Activated B cell treated with CpG ODN at 0.5 μM for 24 hours (primary cell): Measurements from ENCODE around the gene PLEKHO2. TPM values are rescaled to one million over a fixed set of nuclear protein-coding genes. Genes with fewer than 3 reads are reported as not detected.

Experiments
- ATAC-seq: fragments of 200-7000 bp; cut with Tn5 transposase; one replicate; pipeline ENCODE4 v1.10.0; 2021; ENCODE audit warnings: low read depth, mild to moderate bottlenecking, moderate library complexity
- CTCF ChIA-PET: fragments of 350-600 bp; sonication (Branson Sonifier 250); formaldehyde crosslinking; loops from one replicate; lab custom pipeline; 2021; ENCODE audit warnings: antibody characterized with exemption; lab: Charles Lee
- POLR2A ChIA-PET: fragments of 350-600 bp; sonication (Branson Sonifier 250); formaldehyde crosslinking; loops from one replicate; lab custom pipeline; 2021; ENCODE audit warnings: antibody characterized with exemption; lab: Charles Lee
- DNase-seq: peaks from one replicate; pipeline ENCODE4 v3.0.0; 2022
- H3K27ac Mint-ChIP-seq: one replicate; pipeline ENCODE4 v1.8.0; 2020; ENCODE audit warnings: mixed read lengths
- H3K27me3 Mint-ChIP-seq: one replicate; pipeline ENCODE4 v1.8.0; 2021; ENCODE audit warnings: mixed read lengths
- H3K36me3 Mint-ChIP-seq: one replicate; pipeline ENCODE4 v1.8.0; 2021; ENCODE audit warnings: low read depth, mixed read lengths
- H3K4me1 Mint-ChIP-seq: one replicate; pipeline ENCODE4 v1.8.0; 2021; ENCODE audit warnings: mixed read lengths
- H3K4me3 Mint-ChIP-seq: one replicate; pipeline ENCODE4 v1.8.0; 2020; ENCODE audit warnings: mild to moderate bottlenecking, mixed read lengths
- H3K9me3 Mint-ChIP-seq: one replicate; pipeline ENCODE4 v1.8.0; 2020; ENCODE audit warnings: mixed read lengths
- intact Hi-C: fragments of 100-400 bp; cut with micrococcal nuclease; formaldehyde crosslinking; loops from one replicate; pipeline ENCODE4 v1.15.1; 2024
- total RNA-seq: library from RNA; stranded (reverse); gene quantifications from 2 replicates; pipeline ENCODE4 v1.2.3, GENCODE V29; 2022
- TF ChIP-seq, protein P1 (sequence below): fragments of 200-600 bp; IDR thresholded peaks from one replicate; pipeline ENCODE4 v1.8.0; 2022; ENCODE audit warnings: antibody characterized with exemption, mild to moderate bottlenecking

The PLEKHO2 gene
- total RNA-seq, 1 donor from 2014 or later: 38.1 TPM

DNA sequence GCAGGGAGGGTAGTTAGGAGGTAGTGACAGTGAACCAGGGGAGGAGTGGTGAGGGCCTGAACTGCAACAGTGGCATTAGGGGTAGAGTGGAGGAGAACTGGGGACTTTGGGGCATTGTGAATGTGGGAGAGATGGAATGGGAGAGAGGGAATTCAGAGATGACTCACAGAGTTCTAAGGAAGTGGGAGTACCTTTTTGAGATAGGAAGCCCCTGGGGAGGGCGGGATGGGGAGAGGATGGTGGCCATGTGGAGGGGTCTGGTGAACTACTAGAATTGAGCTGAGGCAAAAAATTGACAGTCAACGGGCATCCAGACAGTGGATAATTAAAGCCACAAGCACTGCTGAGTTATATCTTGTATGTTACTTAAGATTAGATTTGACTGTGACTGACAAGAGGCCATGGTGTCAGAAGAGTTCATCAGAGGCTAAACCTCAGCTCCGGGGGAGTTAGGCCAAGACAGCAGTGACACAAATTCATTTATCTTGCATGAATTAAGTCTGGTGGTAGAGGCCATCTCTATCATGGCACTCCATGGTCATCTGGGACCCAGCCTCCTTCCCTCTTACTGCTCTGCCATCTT, 34.0 kb downstream of the PLEKHO2 start:
- ATAC-seq (no peak), DNase-seq (no peak)
- H3K27me3 Mint-ChIP-seq: no peaks in the 10 kb centered on the region
- intact Hi-C loops: no loop called here
- no peak overlapping the region for H3K27ac Mint-ChIP-seq
- ChIA-PET CTCF (interaction anchor here (0.9 kb wide), 1 partner anchor 66 kb away, joined by 3 read pairs; no protein-coding TSS in a partner anchor), POLR2A (interaction anchor here (0.8 kb wide), 1 partner anchor 8 kb away, joined by 3 read pairs; no protein-coding TSS in a partner anchor)
- H3K36me3 Mint-ChIP-seq: peaks cover 2% of the 10 kb centered on the region
- H3K4me1 Mint-ChIP-seq: peaks cover 5% of the 10 kb centered on the region
- TF ChIP-seq, protein P1, sequence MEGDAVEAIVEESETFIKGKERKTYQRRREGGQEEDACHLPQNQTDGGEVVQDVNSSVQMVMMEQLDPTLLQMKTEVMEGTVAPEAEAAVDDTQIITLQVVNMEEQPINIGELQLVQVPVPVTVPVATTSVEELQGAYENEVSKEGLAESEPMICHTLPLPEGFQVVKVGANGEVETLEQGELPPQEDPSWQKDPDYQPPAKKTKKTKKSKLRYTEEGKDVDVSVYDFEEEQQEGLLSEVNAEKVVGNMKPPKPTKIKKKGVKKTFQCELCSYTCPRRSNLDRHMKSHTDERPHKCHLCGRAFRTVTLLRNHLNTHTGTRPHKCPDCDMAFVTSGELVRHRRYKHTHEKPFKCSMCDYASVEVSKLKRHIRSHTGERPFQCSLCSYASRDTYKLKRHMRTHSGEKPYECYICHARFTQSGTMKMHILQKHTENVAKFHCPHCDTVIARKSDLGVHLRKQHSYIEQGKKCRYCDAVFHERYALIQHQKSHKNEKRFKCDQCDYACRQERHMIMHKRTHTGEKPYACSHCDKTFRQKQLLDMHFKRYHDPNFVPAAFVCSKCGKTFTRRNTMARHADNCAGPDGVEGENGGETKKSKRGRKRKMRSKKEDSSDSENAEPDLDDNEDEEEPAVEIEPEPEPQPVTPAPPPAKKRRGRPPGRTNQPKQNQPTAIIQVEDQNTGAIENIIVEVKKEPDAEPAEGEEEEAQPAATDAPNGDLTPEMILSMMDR: no peak
- H3K9me3 Mint-ChIP-seq: no peaks in the 10 kb centered on the region
- no peak overlapping the region for H3K4me3 Mint-ChIP-seq

GRCh38 chr15:64877435-64877834, 35.7 kb downstream of the PLEKHO2 start:
- Mint-ChIP-seq H3K36me3 (no peaks in the 10 kb centered on the region), H3K27me3 (no peaks in the 10 kb centered on the region), H3K4me3 (no peak overlapping the region), H3K4me1 (peaks cover 14% of the 10 kb centered on the region), H3K9me3 (no peaks in the 10 kb centered on the region), H3K27ac (no peak overlapping the region)
- ChIA-PET CTCF (no interaction called here), POLR2A (interaction anchor here (0.6 to 2.0 kb wide), 3 partner anchors 14 to 57 kb away, joined by 4 to 8 read pairs (median 7); no protein-coding TSS in a partner anchor)
- intact Hi-C loops: no loop called here
- DNase-seq (no peak), ATAC-seq (no peak)
- TF ChIP-seq, protein P1: no peak

DNA sequence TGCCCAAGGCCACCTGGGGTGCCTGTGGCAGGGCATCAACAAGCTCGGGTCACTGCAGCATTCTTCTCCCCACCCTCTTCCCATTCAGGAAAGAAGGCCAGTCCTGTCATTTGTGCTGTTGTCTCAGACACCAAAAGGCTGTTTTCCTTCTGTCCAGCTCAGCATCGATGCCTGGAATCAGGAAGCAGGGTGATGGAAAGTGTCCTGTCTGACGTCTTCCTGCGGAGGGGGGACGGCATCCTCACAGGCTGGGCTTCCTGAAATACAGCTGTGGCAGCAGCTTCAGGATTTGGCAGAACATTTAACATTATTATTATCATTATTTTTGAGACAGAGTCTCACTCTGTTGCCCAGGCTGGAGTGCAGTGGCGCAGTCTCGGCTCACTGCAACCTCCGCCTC, 37.0 kb downstream of the PLEKHO2 start:
- TF ChIP-seq, protein P1: no peak
- Mint-ChIP-seq H3K4me3 (no peak overlapping the region), H3K4me1 (peaks cover 22% of the 10 kb centered on the region), H3K27me3 (no peaks in the 10 kb centered on the region), H3K36me3 (no peaks in the 10 kb centered on the region), H3K27ac (no peak overlapping the region), H3K9me3 (no peaks in the 10 kb centered on the region)
- DNase-seq (no peak), ATAC-seq (no peak)
- ChIA-PET CTCF (no interaction called here), POLR2A (interaction anchor here (2.0 kb wide), 1 partner anchor 15 kb away, joined by 8 read pairs; no protein-coding TSS in a partner anchor)
- intact Hi-C loops: no loop called here

DNA sequence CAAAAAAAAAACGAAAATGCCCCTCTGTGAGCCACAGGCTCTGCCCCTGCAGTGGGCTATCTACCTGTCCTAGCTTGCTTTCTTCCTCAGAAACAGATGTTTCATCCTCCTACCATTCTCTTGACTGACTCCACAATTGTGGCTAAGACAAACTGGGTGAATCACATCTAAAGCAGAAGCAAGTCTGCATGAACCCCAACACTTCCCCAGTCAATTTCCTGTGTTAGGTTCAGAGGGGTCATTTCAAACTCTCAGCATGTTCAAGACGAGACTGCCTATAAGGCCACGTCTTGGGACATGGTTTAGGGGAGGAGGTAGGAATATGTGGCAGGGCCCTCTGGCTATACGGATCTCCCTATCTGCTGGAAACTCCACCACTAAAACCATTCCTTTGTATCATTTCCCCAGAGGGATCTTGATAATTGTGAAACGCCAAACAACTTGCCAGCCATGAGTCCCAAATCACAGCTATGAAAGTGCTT, 41.4 kb downstream of the PLEKHO2 start:
- TF ChIP-seq, protein P1: no peak
- ChIA-PET CTCF (interaction anchor here (1.0 to 2.3 kb wide), 4 partner anchors 9 to 58 kb away, joined by 3 to 16 read pairs (median 4); partner anchors contain the start of gene PIF1), POLR2A (interaction anchor here (1.1 to 4.7 kb wide), 6 partner anchors 8 to 47 kb away, joined by 3 to 156 read pairs (median 6); no protein-coding TSS in a partner anchor)
- H3K27ac Mint-ChIP-seq: peak overlapping the region; percentile 87
- ATAC-seq (peak; percentile 43), DNase-seq (no peak)
- H3K4me3 Mint-ChIP-seq: peak overlapping the region; percentile 62
- no peaks in the 10 kb centered on the region for H3K9me3 Mint-ChIP-seq
- no peaks in the 10 kb centered on the region for H3K27me3 Mint-ChIP-seq
- H3K4me1 Mint-ChIP-seq: peaks cover 31% of the 10 kb centered on the region
- intact Hi-C loops: loop anchor here (2.0 kb wide), 1 partner anchor 18 kb away; no protein-coding TSS in a partner anchor
- no peaks in the 10 kb centered on the region for H3K36me3 Mint-ChIP-seq

DNA sequence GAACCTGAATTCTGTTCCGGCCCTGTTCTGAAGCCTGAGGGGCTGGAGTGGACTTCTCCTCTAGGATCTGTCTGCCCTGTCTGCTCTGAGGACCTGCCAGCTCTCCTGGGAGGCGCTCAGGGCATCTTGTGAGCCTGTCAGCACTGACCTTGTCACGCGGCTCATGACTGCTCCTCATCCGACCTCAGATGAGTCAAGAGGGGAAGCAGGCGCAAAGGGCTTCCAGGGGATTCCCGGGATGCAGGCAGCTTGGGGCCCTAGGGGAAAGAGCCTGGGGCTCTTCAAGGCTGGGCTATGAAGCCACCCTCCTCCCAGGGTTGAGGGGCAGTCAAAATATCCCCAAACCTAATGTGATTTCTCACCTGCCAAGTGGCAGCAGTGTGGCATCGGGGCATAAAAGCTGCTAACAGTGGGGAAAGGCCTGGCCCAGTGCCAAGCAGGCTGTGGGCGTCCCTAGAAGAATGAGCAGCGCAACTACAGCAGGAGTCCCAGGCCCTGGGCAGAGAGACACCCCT, 42.3 kb downstream of the PLEKHO2 start:
- peaks cover 31% of the 10 kb centered on the region for H3K4me1 Mint-ChIP-seq
- no peaks in the 10 kb centered on the region for H3K36me3 Mint-ChIP-seq
- TF ChIP-seq, protein P1: no peak
- ChIA-PET CTCF (interaction anchor here (1.0 to 2.3 kb wide), 4 partner anchors 8 to 59 kb away, joined by 3 to 16 read pairs (median 4); partner anchors contain the start of gene PIF1), POLR2A (interaction anchor here (1.0 to 4.7 kb wide), 7 partner anchors 9 to 421 kb away, joined by 3 to 156 read pairs (median 6); partner anchors contain the start of gene RNU5B-1)
- peak overlapping the region; percentile 62 for H3K4me3 Mint-ChIP-seq
- intact Hi-C loops: loop anchor here (1.0 to 2.0 kb wide), 2 partner anchors 8 to 19 kb away; no protein-coding TSS in a partner anchor
- ATAC-seq (peak; percentile 78), DNase-seq (peak; percentile 45)
- no peaks in the 10 kb centered on the region for H3K9me3 Mint-ChIP-seq
- no peaks in the 10 kb centered on the region for H3K27me3 Mint-ChIP-seq
- peak overlapping the region; percentile 87 for H3K27ac Mint-ChIP-seq
